Measurements from ENCODE around the gene TRIM6. TPM values are rescaled to one million over a fixed set of nuclear protein-coding genes. Genes with fewer than 3 reads are reported as not detected.

The TRIM6 gene
- polyA plus RNA-seq, 3 donors, result 0.11 to 0.44 (median 0.15) TPM

- H4K20me1 ChIP-seq (ENCODE audit: insufficient read depth, low read length), result no peaks in the 10 kb centered on the region
- no peaks in the 10 kb centered on the region for H3K9me3 ChIP-seq (replicated peaks in 1 of 2; ENCODE audit: control insufficient read depth in 1 of 2, insufficient read depth in 1 of 2, low read length in 2 of 2)
- TF ChIP-seq CTCF (IDR thresholded peaks at IDR 0.05), result no peak
- no peak overlapping the region for H3K4me3 ChIP-seq (replicated peaks in 1 of 3; ENCODE audit: low read depth in 2 of 3, low read length in 3 of 3)
- no peaks in the 10 kb centered on the region for H3K36me3 ChIP-seq (replicated peaks in 1 of 2; ENCODE audit: control insufficient read depth in 1 of 2, insufficient read depth in 2 of 2, low read length in 2 of 2)
- H3K79me2 ChIP-seq (ENCODE audit: insufficient read depth, low read length), result no peaks in the 10 kb centered on the region
- intact Hi-C loops (cut with micrococcal nuclease), result no loop called here
- Mint-ChIP-seq H3K4me3 (no peak overlapping the region), H3K9me3 (peaks cover 0 to 2% (median 0%) of the 10 kb centered on the region in 7 donors), H3K27me3 (ENCODE audit: low read depth in 3 of 3) (no peaks in the 10 kb centered on the region), H3K36me3 (no peaks in the 10 kb centered on the region), H3K27ac (no peak overlapping the region), H3K4me1 (no peaks in the 10 kb centered on the region)
- DNase-seq, result no peak
- no CpG with 5 or more reads among the region's 3 CpGs for WGBS (ENCODE audit: insufficient coverage)
- H3K4me1 ChIP-seq (ENCODE audit: control insufficient read depth in 1 of 2, insufficient read depth in 2 of 2, low read length in 2 of 2), result peaks cover 0 to 2% of the 10 kb centered on the region in 2 donors
- no peak overlapping the region for H3K4me2 ChIP-seq (replicated peaks; ENCODE audit: extremely low read depth, low read length, poor library complexity, severe bottlenecking)
- H3K27me3 ChIP-seq (ENCODE audit: control insufficient read depth in 2 of 2, insufficient read depth in 2 of 2, low read length in 2 of 2), result no peaks in the 10 kb centered on the region
- no peak overlapping the region for H3K27ac ChIP-seq (ENCODE audit: low read depth in 1 of 2, low read length in 2 of 2)
- H3K9ac ChIP-seq (ENCODE audit: insufficient read depth, low read length, poor library complexity, severe bottlenecking), result no peak overlapping the region
- H2AFZ ChIP-seq (ENCODE audit: insufficient read depth, low read depth, low read length, poor library complexity, severe bottlenecking), result no peak overlapping the region
Measured at GRCh38 chr11:5618807-5619206, 22.4 kb downstream of the TRIM6 start.

- H3K9me3 Mint-ChIP-seq, result peaks cover 0 to 2% (median 0%) of the 10 kb centered on the region in 7 donors
- intact Hi-C loops (cut with micrococcal nuclease), result loop anchor here in 1 of 2 donors (5.0 kb wide), 1 partner anchor 66 kb away; the partner anchor contains the start of genes TRIM22 and TRIM5
- peaks cover 13 to 19% of the 10 kb centered on the region in 2 donors for H3K4me1 ChIP-seq (ENCODE audit: control insufficient read depth in 1 of 2, insufficient read depth in 2 of 2, low read length in 2 of 2)
- TF ChIP-seq CTCF (IDR thresholded peaks at IDR 0.05), result no peak
- no peaks in the 10 kb centered on the region for H3K36me3 Mint-ChIP-seq
- H3K4me1 Mint-ChIP-seq, result peaks cover 17% of the 10 kb centered on the region
- no peaks in the 10 kb centered on the region for H3K27me3 Mint-ChIP-seq (ENCODE audit: low read depth in 3 of 3)
- H3K4me3 Mint-ChIP-seq, result no peak overlapping the region
- no peak for DNase-seq
- H3K9ac ChIP-seq (ENCODE audit: insufficient read depth, low read length, poor library complexity, severe bottlenecking), result no peak overlapping the region
- no peak overlapping the region for H3K27ac Mint-ChIP-seq
- H3K79me2 ChIP-seq (ENCODE audit: insufficient read depth, low read length), result peaks cover 11% of the 10 kb centered on the region
- H3K9me3 ChIP-seq (replicated peaks in 1 of 2; ENCODE audit: control insufficient read depth in 1 of 2, insufficient read depth in 1 of 2, low read length in 2 of 2), result no peaks in the 10 kb centered on the region
- no peak overlapping the region for H3K4me2 ChIP-seq (replicated peaks; ENCODE audit: extremely low read depth, low read length, poor library complexity, severe bottlenecking)
- WGBS (ENCODE audit: insufficient coverage), result no CpG with 5 or more reads among the region's 3 CpGs
- H3K4me3 ChIP-seq (replicated peaks in 1 of 3; ENCODE audit: low read depth in 2 of 3, low read length in 3 of 3), result no peak overlapping the region
- no peak overlapping the region for H3K27ac ChIP-seq (ENCODE audit: low read depth in 1 of 2, low read length in 2 of 2)
- H3K27me3 ChIP-seq (ENCODE audit: control insufficient read depth in 2 of 2, insufficient read depth in 2 of 2, low read length in 2 of 2), result no peaks in the 10 kb centered on the region
- H4K20me1 ChIP-seq (ENCODE audit: insufficient read depth, low read length), result no peaks in the 10 kb centered on the region
- H3K36me3 ChIP-seq (replicated peaks in 1 of 2; ENCODE audit: control insufficient read depth in 1 of 2, insufficient read depth in 2 of 2, low read length in 2 of 2), result no peaks in the 10 kb centered on the region
- no peak overlapping the region for H2AFZ ChIP-seq (ENCODE audit: insufficient read depth, low read depth, low read length, poor library complexity, severe bottlenecking)
Measured at GRCh38 chr11:5620651-5621521, 24.4 kb downstream of the TRIM6 start.
